Measurements from ENCODE around the gene USP49. TPM values are rescaled to one million over a fixed set of nuclear protein-coding genes. Genes with fewer than 3 reads are reported as not detected.
A peak's percentile ranks its signal among the peaks of the same experiment; 100 is the strongest.

The USP49 gene
- total and polyA plus RNA-seq, 2 of the 13 experiments (the other 11 are each of a cell fraction or from before 2014, with no cell fraction given), result 2.9 to 4.3 TPM

- peak; percentile 29; the same call in 1 of the 2 replicates for TF ChIP-seq HOXA3 (CRISPR knock-in tag; IDR thresholded peaks at IDR 0.05)
- no peak for TF ChIP-seq ZNF317 (CRISPR knock-in tag; IDR thresholded peaks at IDR 0.05)
- peak; percentile 81 for TF ChIP-seq TARDBP (CRISPR knock-in tag; IDR thresholded peaks at IDR 0.05)
- no peak for TF ChIP-seq CBFB (CRISPR knock-in tag; IDR thresholded peaks at IDR 0.05)
- TF ChIP-seq HOXA7 (CRISPR knock-in tag; IDR thresholded peaks at IDR 0.05), result no peak
- TF ChIP-seq ELF1 (CRISPR knock-in tag; IDR thresholded peaks at IDR 0.05), result peak; percentile 78
- TF ChIP-seq YY1 (IDR thresholded peaks at IDR 0.05; ENCODE audit: insufficient read depth, insufficient replicate concordance, low read depth, low read length), result no peak
- TF ChIP-seq HHEX (CRISPR knock-in tag; IDR thresholded peaks at IDR 0.05), result no peak
- TF ChIP-seq MXD1 (CRISPR knock-in tag; IDR thresholded peaks at IDR 0.05), result no peak
- TF ChIP-seq CREB3 (CRISPR knock-in tag; IDR thresholded peaks at IDR 0.05), result 0 out of 2 replicates have a peak, but pooled peaks have one; percentile 12
- TF ChIP-seq ZSCAN21 (CRISPR knock-in tag; IDR thresholded peaks at IDR 0.05; ENCODE audit: borderline replicate concordance), result no peak
- TF ChIP-seq LCORL (IDR thresholded peaks at IDR 0.05), result no peak
- TF ChIP-seq LCORL (CRISPR knock-in tag; IDR thresholded peaks at IDR 0.05), result 0 out of 2 replicates have a peak, but pooled peaks have one; percentile 42
- TF ChIP-seq U2AF2 (IDR thresholded peaks at IDR 0.05; ENCODE audit: low read depth, low read length), result no peak
- TF ChIP-seq RBM39 (IDR thresholded peaks at IDR 0.05; ENCODE audit: low read depth, low read length, poor library complexity, severe bottlenecking), result no peak
- TF ChIP-seq PLRG1 (conservative IDR thresholded peaks at IDR 0.05), result no peak
- no peak for TF ChIP-seq ZNF207 (IDR thresholded peaks at IDR 0.05; ENCODE audit: borderline replicate concordance)
- no peak for TF ChIP-seq NFYC (CRISPR knock-in tag; IDR thresholded peaks at IDR 0.05)
- no peak for TF ChIP-seq ZNF335 (CRISPR knock-in tag; IDR thresholded peaks at IDR 0.05)
- no peak for TF ChIP-seq ZNF274 (CRISPR knock-in tag; IDR thresholded peaks at IDR 0.05)
- peak; percentile 88 for TF ChIP-seq ASH2L (IDR thresholded peaks at IDR 0.05; ENCODE audit: insufficient read length, low read depth, low read length)
- 0 out of 2 replicates have a peak, but pooled peaks have one; percentile 30 for TF ChIP-seq ZSCAN31 (CRISPR knock-in tag; IDR thresholded peaks at IDR 0.05; ENCODE audit: low read depth)
- TF ChIP-seq ZBTB7B (CRISPR knock-in tag; IDR thresholded peaks at IDR 0.05), result peak; percentile 73
- TF ChIP-seq FOXA1 (IDR thresholded peaks at IDR 0.05), result no peak
- TF ChIP-seq FOXA1 (CRISPR knock-in tag; IDR thresholded peaks at IDR 0.05), result peak; percentile 17; the same call in 1 of the 2 replicates
- no peak for TF ChIP-seq ZNF547 (CRISPR knock-in tag; IDR thresholded peaks at IDR 0.05)
- peak; percentile 34; the same call in 1 of the 2 replicates for TF ChIP-seq ZNF501 (CRISPR knock-in tag; IDR thresholded peaks at IDR 0.05)
- no peak for TF ChIP-seq ZNF556 (CRISPR knock-in tag; IDR thresholded peaks at IDR 0.05; ENCODE audit: borderline replicate concordance)
- peak; percentile 80 for TF ChIP-seq SRSF1 (optimal IDR thresholded peaks at IDR 0.05; ENCODE audit: low read depth, low read length)
- TF ChIP-seq YEATS2 (CRISPR knock-in tag; IDR thresholded peaks at IDR 0.05; ENCODE audit: borderline replicate concordance), result no peak; the same call in 1 of the 2 replicates
- TF ChIP-seq E2F1 (CRISPR knock-in tag; IDR thresholded peaks at IDR 0.05), result no peak
- peak; percentile 32; the same call in 1 of the 2 replicates for TF ChIP-seq ZNF232 (CRISPR knock-in tag; IDR thresholded peaks at IDR 0.05; ENCODE audit: borderline replicate concordance)
Measured at GRCh38 chr6:41768545-41769308, 126.4 kb downstream of the USP49 start (continued).
